HL-60 (cell line): ENCODE results near the gene CYP24A1.

Source experiments
- GABPA ChIP-seq: IDR thresholded peaks from 2 replicates; pipeline ENCODE4 v1.6.1; 2012; ENCODE audit warnings: low read depth
- POLR2AphosphoS5 ChIP-seq: IDR thresholded peaks from 2 replicates; pipeline ENCODE4 v1.6.1; 2012; ENCODE audit warnings: low read depth
- TF ChIP-seq, protein P1 (sequence below): IDR thresholded peaks from one replicate; pipeline ENCODE4 v1.5.1; 2011; ENCODE audit warnings: low read length, control low read depth, inconsistent platforms; ENCODE audit not compliant: insufficient read depth

GRCh38 chr20:54178256-54178655, 4.5 kb upstream of the CYP24A1 start:
- no peak for TF ChIP-seq POLR2AphosphoS5
- TF ChIP-seq, protein P1, sequence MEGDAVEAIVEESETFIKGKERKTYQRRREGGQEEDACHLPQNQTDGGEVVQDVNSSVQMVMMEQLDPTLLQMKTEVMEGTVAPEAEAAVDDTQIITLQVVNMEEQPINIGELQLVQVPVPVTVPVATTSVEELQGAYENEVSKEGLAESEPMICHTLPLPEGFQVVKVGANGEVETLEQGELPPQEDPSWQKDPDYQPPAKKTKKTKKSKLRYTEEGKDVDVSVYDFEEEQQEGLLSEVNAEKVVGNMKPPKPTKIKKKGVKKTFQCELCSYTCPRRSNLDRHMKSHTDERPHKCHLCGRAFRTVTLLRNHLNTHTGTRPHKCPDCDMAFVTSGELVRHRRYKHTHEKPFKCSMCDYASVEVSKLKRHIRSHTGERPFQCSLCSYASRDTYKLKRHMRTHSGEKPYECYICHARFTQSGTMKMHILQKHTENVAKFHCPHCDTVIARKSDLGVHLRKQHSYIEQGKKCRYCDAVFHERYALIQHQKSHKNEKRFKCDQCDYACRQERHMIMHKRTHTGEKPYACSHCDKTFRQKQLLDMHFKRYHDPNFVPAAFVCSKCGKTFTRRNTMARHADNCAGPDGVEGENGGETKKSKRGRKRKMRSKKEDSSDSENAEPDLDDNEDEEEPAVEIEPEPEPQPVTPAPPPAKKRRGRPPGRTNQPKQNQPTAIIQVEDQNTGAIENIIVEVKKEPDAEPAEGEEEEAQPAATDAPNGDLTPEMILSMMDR, result no peak
- TF ChIP-seq GABPA, result no peak
